ENCODE measurements around the gene CLEC2A. TPM values are rescaled to one million over a fixed set of nuclear protein-coding genes. Genes with fewer than 3 reads are reported as not detected.

Gene CLEC2A, protein sequence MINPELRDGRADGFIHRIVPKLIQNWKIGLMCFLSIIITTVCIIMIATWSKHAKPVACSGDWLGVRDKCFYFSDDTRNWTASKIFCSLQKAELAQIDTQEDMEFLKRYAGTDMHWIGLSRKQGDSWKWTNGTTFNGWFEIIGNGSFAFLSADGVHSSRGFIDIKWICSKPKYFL
- total RNA-seq, result not detected

DNA sequence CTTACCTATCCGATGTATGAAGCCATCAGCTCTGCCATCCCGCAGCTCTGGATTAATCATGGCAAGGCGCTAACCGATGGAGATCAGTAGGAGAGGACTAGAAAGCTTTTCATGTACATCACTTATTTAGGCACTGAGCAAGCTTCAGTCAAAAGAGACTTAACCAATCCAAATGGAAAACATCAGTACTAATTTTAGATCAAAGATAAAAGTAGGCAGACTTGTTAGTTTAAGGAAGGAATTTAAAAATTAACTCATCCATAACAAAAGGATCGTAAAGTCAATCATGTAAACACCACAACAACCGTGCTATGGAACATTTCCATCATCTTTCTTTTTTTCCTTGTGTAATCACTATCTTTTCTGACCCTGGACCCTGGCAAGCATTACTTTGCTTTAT is at the start of gene CLEC2A:
TSS of gene CLEC2A (minus strand) at position 101 of the 400 bp plus-strand sequence. CDS start at position 60, 41 bp downstream.

DNA sequence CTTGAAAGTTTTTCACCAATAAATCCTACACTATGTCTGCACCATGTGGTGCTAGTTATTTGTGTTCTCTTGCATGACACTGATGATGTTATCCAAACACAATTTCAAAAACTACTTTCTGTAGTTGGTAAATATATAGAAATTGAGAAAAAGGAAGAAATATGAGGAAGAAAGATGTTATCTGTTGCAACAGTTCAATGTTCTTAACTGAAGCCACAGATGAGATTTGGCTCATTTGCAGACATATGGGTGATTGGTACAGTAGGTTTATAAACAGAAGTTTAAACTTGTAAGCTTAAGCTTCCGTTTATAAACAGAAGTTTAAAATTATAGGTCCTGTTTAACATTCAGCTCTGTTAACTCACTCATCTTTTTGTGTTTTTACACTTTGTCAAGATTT is 39.0 kb upstream of the CLEC2A start, which contains the start of gene CLEC12A:
TSS of gene CLEC12A (plus strand) at position 229 of the 400 bp plus-strand sequence. CDS start 188 bp downstream, outside the sequence.

DNA sequence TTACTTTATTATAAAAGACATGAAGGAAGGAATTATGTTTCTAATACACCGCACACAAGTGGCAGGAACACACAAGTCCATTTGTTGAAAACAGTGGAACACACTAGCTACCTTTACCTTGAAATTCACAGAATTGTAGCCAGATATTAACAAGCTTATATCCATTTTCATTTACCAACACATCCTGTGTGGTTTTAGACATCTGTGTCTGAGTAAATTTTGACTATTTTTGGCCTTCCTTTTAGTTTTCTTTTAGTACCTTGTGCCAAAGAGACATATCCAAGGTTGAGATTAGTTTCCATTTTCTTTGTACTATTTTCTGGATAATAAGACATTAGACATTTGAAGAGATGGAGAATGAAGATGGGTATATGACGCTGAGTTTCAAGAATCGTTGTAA is 50.9 kb downstream of the CLEC2A start, which contains the start of gene KLRF2:
TSS of gene KLRF2 (plus strand) at position 244 of the 400 bp plus-strand sequence. CDS start at position 351, 107 bp downstream.

DNA sequence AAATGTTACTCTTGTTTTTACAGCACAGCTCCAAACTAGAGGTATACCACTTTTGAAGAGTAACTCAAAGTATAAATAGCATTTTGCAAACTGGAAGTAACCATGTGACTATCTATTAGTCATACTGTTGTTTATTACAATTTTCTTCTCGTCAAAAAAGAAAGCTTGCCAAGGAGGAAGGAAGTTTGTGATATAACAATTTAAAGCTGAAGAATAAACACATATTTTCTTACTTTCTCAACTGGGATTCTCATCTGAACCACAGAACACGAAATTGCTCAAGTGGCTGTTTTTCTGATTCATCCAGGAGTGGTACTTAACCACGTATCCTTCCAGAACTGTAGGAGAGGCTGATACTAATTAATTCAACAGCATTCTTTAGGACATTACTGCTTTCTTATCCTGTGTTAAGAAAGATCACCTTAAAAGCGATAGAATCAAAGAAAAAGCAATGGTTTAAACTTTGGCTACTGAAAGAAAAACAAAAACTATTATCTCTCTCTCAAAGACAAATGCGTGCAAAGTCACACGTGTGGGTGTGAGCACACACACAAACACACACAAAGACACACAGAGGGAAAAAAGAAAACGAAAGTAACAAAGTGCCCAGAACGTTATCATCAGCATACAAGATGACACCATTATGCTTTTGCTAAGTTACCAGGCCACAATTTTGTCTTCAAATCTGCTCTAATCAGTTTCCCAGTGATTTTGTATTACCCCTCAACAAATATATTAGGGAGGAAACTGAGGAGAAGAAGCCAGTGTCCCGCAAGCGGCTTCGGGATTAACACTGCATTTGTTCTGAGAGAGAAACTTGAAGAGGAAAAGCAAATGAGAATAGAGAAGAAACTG is 62.6 kb downstream of the CLEC2A start, which contains the start of gene CLEC2B:
TSS of gene CLEC2B (minus strand) at position 48 of the 855 bp plus-strand sequence.

Other genes with a start within 250 kb of the CLEC2A start
- 1 to 10 TPM; 1.8 to 2.3 TPM for gene CLECL1, start 199.3 kb downstream of the CLEC2A start, total RNA-seq
- gene CD69, start 171.5 kb downstream of the CLEC2A start, total RNA-seq, result 100 to 1,000 TPM; 147 to 152 TPM
- gene KLRF1, start 104.9 kb downstream of the CLEC2A start, total RNA-seq, result under 1 TPM; 0.22 to 0.25 TPM
- gene CLEC2B, start 63.0 kb downstream of the CLEC2A start, total RNA-seq, result 10 to 100 TPM; 90.5 to 94.5 TPM
- gene KLRF2, start 50.9 kb downstream of the CLEC2A start, total RNA-seq, result not detected
- gene CLEC12A, start 39.0 kb upstream of the CLEC2A start, total RNA-seq, result under 1 TPM; 0.23 to 0.53 TPM
- gene CLEC1B, start 66.8 kb upstream of the CLEC2A start, total RNA-seq, result not detected
- gene CLEC12B, start 78.3 kb upstream of the CLEC2A start, total RNA-seq, result not detected
- gene CLEC9A, start 98.3 kb upstream of the CLEC2A start, total RNA-seq, result not detected
- gene CLEC1A, start 166.6 kb upstream of the CLEC2A start, total RNA-seq, result not detected
- gene CLEC7A, start 197.8 kb upstream of the CLEC2A start, total RNA-seq, result not detected
- not detected for gene OLR1, start 239.8 kb upstream of the CLEC2A start, total RNA-seq
- not detected for gene TMEM52B, start 246.7 kb upstream of the CLEC2A start, total RNA-seq

Data from activated naive CD4-positive, alpha-beta T cell treated with anti-CD3 and anti-CD28 coated beads, Interleukin-2, amount 10 ng/mL, durations not matched to agents 5 hours and 36 hours (primary cell).